Measurements from ENCODE around the gene NFKBIZ.
A peak's percentile ranks its signal among the peaks of the same experiment; 100 is the strongest.

NFKBIZ gene

GRCh38 chr3:101807888-101808287, 41.4 kb upstream of the NFKBIZ start:
- DNase-seq (ENCODE audit: low read depth): no peak
- H3K4me3 ChIP-seq (ENCODE audit: control insufficient read depth, low read depth, low read length): no peak overlapping the region
- TF ChIP-seq CTCF (IDR thresholded peaks at IDR 0.05; ENCODE audit: control insufficient read depth, insufficient read depth, low read depth, low read length, missing control alignments): no peak

- TF ChIP-seq CTCF (IDR thresholded peaks at IDR 0.05; ENCODE audit: control insufficient read depth, insufficient read depth, low read depth, low read length, missing control alignments): peak; percentile 57
- H3K4me3 ChIP-seq (ENCODE audit: control insufficient read depth, low read depth, low read length): no peak overlapping the region
- DNase-seq (ENCODE audit: low read depth): no peak
Measured at GRCh38 chr3:101809178-101810021, 39.9 kb upstream of the NFKBIZ start.

- DNase-seq (ENCODE audit: low read depth): no peak
- TF ChIP-seq CTCF (IDR thresholded peaks at IDR 0.05; ENCODE audit: control insufficient read depth, insufficient read depth, low read depth, low read length, missing control alignments): no peak
- H3K4me3 ChIP-seq (ENCODE audit: control insufficient read depth, low read depth, low read length): no peak overlapping the region
Measured at GRCh38 chr3:101810022-101810418, 39.3 kb upstream of the NFKBIZ start.

GRCh38 chr3:101811875-101812274, 37.4 kb upstream of the NFKBIZ start:
- no peak for TF ChIP-seq CTCF (IDR thresholded peaks at IDR 0.05; ENCODE audit: control insufficient read depth, insufficient read depth, low read depth, low read length, missing control alignments)
- DNase-seq (ENCODE audit: low read depth): no peak

GRCh38 chr3:101812895-101813294, 36.4 kb upstream of the NFKBIZ start:
- H3K4me3 ChIP-seq (ENCODE audit: control insufficient read depth, low read depth, low read length): no peak overlapping the region
- TF ChIP-seq CTCF (IDR thresholded peaks at IDR 0.05; ENCODE audit: control insufficient read depth, insufficient read depth, low read depth, low read length, missing control alignments): no peak
- no peak for DNase-seq (ENCODE audit: low read depth)

More at GRCh38 chr3:101811875-101812274, 37.4 kb upstream of the NFKBIZ start:
- no peak overlapping the region for H3K4me3 ChIP-seq (ENCODE audit: control insufficient read depth, low read depth, low read length)

- DNase-seq (ENCODE audit: low read depth): no peak
- TF ChIP-seq CTCF (IDR thresholded peaks at IDR 0.05; ENCODE audit: control insufficient read depth, insufficient read depth, low read depth, low read length, missing control alignments): peak; percentile 39
Measured at GRCh38 chr3:101813817-101814440, 35.4 kb upstream of the NFKBIZ start.

More at GRCh38 chr3:101813817-101814440, 35.4 kb upstream of the NFKBIZ start:
- no peak overlapping the region for H3K4me3 ChIP-seq (ENCODE audit: control insufficient read depth, low read depth, low read length)

Data from AG09309 (cell line).